ENCODE results near the gene AASS.

DNA sequence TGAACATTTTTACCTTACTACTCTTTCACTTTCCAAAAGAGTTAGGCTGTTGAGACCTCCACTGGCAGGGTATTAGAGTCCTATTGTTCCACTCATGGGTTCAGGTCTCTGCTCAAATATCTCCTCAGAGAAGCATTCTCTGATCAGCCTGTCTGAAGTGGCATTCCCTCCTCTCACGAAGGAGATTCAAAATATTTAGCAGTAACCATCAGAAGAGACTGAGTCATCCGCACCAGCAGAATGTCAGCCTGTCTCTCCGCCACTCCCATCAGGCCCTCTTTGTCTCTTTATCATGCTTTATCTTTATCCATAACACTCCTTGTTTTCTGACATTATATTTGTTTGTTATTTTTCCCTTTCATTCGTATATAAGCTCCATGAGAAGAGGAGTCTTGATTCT is 79.1 kb downstream of the AASS start:
- TF ChIP-seq, protein P1, sequence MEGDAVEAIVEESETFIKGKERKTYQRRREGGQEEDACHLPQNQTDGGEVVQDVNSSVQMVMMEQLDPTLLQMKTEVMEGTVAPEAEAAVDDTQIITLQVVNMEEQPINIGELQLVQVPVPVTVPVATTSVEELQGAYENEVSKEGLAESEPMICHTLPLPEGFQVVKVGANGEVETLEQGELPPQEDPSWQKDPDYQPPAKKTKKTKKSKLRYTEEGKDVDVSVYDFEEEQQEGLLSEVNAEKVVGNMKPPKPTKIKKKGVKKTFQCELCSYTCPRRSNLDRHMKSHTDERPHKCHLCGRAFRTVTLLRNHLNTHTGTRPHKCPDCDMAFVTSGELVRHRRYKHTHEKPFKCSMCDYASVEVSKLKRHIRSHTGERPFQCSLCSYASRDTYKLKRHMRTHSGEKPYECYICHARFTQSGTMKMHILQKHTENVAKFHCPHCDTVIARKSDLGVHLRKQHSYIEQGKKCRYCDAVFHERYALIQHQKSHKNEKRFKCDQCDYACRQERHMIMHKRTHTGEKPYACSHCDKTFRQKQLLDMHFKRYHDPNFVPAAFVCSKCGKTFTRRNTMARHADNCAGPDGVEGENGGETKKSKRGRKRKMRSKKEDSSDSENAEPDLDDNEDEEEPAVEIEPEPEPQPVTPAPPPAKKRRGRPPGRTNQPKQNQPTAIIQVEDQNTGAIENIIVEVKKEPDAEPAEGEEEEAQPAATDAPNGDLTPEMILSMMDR (conservative IDR thresholded peaks at IDR 0.05; ENCODE audit: low read length): no peak
- no peak for TF ChIP-seq EZH2phosphoT487 (IDR thresholded peaks at IDR 0.05; ENCODE audit: borderline replicate concordance, low read depth, low read length)
